ENCODE data around the gene FOXL3. TPM values are rescaled to one million over a fixed set of nuclear protein-coding genes. Genes with fewer than 3 reads are reported as not detected.
"Not testable (repeated sequence)": the region's sequence is repeated elsewhere in the genome, so short reads cannot be mapped to it uniquely, and the experiment has no call there.

Gene FOXL3
- total RNA-seq, 1 experiment from 2014 or later: not detected

DNA sequence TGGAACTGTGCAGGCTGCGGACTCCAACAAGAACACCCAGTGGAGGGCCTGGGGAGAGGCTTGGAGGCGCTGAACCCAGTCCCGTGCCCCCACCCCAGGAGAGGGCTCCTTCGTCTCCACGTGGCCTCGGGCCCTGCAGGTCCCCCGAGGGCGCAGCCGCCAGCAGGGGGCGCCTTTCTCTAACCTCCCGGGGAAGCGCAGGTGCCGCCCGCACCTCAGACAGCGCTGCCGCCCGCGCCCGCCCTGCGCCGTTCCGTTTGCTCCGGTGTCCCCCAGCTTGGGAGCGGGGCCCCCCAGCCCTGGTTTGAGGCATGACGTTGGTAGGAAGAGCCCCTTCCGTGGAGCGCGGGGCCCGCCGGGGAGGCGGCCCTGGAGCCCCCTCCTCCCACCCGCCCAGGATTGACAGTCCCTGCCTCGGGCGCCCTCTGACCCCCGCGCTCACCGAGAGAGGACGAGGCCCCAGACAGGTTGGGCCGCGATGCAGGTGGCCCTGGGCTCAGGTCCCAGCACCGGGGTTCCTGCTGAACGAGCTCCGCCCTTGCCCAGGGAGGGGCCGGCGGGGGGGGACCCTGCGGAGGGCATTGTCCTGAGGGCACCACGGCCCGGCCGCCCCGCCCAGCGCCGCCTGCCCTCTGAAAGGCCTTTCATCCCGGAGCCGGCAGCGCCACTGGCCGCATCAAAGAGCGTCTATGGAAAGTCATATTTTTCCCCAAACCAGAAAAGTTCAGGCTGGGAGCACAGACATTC, 42.8 kb downstream of the FOXL3 start:
- Histone ChIP-seq H3K9me3 (no peaks in the 10 kb centered on the region), H3K4me3 (peak overlapping the region; percentile 28), H3K36me3 (no peaks in the 10 kb centered on the region), H3K27me3 (no peaks in the 10 kb centered on the region)
- DNase-seq: peak; percentile 63

DNA sequence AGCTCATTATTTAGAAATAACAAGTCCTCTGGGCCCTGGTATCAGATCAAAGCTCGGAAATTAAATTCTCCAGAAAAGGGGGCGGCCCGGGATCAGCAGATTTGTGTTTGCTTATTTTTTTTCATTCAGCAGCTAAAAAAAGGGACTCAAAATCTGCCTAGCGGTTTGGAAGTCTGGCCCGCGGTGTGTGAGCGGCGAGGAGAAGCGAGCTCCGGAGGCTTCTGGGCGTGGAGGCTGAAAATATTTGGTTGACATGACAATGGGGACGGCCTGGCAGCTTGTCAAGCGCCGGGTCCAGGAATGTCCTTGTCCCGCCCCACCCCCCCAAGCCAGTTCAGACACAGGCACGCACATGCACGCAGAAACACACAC, 43.4 kb downstream of the FOXL3 start:
- Histone ChIP-seq H3K36me3 (no peaks in the 10 kb centered on the region), H3K27me3 (no peaks in the 10 kb centered on the region), H3K4me3 (no peak overlapping the region), H3K9me3 (no peaks in the 10 kb centered on the region)
- no peak for DNase-seq

- H3K9me3 ChIP-seq: no peaks in the 10 kb centered on the region
- no peak overlapping the region for H3K4me3 ChIP-seq
- no peaks in the 10 kb centered on the region for H3K36me3 ChIP-seq
- DNase-seq: no peak
- no peaks in the 10 kb centered on the region for H3K27me3 ChIP-seq
Measured at GRCh38 chr7:334618-335357, 44.8 kb downstream of the FOXL3 start.

DNA sequence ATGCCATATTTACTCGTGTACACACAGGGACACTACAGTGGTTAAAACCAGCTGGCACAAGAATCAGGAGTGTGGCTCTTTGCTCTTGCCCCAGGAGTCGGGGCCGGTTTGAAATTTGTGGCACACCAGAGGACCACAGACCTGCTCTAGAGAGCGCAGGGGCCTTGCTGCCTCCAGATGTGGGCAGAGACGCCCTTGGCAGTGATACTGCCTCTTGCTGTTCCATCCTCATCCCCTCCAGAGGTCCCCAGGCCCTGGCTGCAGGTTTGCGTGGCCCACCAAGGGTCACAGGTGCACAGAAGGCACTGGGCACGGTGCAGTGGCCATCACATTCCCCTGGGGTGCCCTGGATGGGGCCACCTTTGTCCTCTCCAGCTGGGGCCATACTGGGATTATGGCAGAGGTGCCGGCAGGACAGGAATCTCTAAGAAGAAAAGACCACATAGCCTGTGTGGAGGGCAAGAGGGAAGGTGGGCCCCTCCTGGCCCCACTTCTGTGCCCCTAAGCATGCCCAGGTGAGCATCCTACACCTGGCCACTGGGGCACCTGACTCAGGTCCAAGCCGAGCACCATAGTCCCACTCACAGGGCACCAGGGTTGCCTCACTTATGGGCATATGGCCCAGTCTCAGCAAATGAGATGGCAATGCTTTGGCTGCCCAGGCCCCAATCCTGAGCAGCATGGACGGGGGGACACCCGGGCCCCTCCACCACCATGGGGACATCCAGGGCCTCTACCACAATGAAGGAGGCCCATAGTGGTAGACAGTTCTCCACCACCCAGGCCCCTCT, 45.6 kb downstream of the FOXL3 start:
- Histone ChIP-seq H3K4me3 (no peak overlapping the region), H3K36me3 (no peaks in the 10 kb centered on the region), H3K9me3 (no peaks in the 10 kb centered on the region), H3K27me3 (no peaks in the 10 kb centered on the region)
- no peak for DNase-seq

- H3K9me3 ChIP-seq, DNase-seq, H3K4me3 ChIP-seq, H3K36me3 ChIP-seq, H3K27me3 ChIP-seq: not testable (repeated sequence)
Measured at GRCh38 chr7:336149-336533, 46.2 kb downstream of the FOXL3 start.

DNA sequence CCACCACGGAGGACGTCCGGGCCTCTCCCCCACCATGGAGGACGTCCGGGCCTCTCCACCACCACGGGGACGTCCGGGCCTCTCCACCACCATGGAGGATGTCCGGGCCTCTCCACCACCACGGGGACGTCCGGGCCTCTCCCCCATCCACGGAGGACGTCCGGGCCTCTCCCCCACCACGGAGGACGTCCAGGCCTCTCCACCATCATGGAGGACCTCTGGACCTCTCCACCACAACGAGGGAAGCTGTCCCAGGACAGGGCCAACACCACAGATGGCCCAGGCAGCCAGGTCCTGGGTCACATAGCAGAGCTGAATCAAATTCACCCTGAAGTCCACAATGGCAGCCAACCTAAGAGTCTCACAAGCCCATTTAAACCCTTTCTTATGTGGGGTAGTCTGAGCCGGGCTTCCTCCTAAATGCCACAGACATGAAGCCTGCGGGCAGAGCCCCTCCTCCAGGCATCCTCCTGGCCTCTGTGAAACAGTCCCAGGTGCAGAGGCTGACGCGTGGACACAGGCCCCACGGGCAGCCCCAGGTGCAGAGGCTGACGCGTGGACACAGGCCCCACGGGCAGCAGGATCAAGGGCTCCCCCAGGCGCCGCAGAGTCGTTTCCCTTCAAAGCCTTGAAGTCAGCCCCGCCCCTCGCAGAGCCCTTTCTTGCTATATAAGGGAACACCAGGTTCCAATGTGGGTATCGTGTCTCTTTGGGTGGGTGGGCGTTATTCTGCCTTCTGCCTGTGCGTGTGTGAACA, 47.0 kb downstream of the FOXL3 start:
- no peaks in the 10 kb centered on the region for H3K27me3 ChIP-seq
- no peak overlapping the region for H3K4me3 ChIP-seq
- no peak for DNase-seq
- H3K36me3 ChIP-seq: no peaks in the 10 kb centered on the region
- no peaks in the 10 kb centered on the region for H3K9me3 ChIP-seq

- H3K27me3 ChIP-seq: no peaks in the 10 kb centered on the region
- no peak for DNase-seq
- H3K9me3 ChIP-seq: no peaks in the 10 kb centered on the region
Measured at GRCh38 chr7:337567-337951, 47.6 kb downstream of the FOXL3 start.

DNA sequence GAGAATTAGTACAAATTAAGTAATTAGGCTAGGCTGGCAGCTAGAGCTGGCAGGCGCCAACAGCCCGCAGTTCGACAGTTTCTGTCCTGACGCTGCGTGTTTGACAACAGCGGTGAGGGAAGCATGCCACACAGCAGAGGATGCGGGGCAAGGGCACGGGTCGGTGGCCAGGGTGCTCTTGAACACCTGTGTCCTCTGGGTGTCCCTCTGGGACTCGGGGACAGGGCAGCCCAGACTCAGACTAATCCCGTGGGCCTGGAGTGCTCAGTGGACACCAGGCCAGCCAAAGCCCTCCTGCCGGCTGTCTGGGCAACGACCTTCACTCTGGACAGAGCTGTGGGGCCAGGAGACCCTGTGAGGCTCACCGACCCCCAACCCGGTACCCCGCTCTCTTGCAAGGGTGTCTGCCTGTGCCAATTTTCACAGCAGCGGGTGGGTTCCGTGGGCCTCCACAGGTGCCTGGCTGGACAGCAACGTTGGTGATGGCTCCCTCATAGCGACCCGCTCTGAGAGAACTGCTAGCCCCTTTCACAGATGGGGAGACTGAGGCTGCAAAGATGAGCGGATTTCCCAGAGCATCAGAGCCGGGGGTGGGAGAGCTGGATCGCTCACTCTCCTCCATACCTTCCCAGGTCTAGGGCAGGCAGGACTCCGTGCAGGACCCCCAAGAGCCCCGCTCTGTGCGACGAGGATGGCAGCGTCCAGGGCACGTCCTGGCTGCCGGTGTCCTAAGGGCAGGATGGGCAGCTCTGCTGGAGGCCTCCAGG, 48.5 kb downstream of the FOXL3 start:
- no peak for DNase-seq
- Histone ChIP-seq H3K27me3 (no peaks in the 10 kb centered on the region), H3K4me3 (no peak overlapping the region), H3K9me3 (no peaks in the 10 kb centered on the region), H3K36me3 (no peaks in the 10 kb centered on the region)

More at GRCh38 chr7:337567-337951, 47.6 kb downstream of the FOXL3 start:
- Histone ChIP-seq H3K36me3 (no peaks in the 10 kb centered on the region), H3K4me3 (no peak overlapping the region)

DNA sequence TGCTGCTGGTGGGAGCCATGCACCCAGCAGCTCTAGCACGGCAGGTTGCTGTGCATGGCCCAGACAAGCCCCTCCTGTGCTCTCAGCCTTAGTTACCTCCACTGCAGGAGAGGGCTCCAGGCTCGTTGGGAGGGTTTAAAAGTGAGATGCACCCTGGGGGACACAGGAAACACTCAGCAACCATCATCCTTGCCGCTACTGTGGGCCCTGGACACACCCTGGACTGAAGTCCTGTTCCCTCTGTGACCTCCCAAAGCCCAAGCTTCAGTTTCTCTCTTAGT, 49.0 kb downstream of the FOXL3 start:
- Histone ChIP-seq H3K36me3 (no peaks in the 10 kb centered on the region), H3K27me3 (no peaks in the 10 kb centered on the region), H3K9me3 (no peaks in the 10 kb centered on the region), H3K4me3 (no peak overlapping the region)
- no peak for DNase-seq

DNA sequence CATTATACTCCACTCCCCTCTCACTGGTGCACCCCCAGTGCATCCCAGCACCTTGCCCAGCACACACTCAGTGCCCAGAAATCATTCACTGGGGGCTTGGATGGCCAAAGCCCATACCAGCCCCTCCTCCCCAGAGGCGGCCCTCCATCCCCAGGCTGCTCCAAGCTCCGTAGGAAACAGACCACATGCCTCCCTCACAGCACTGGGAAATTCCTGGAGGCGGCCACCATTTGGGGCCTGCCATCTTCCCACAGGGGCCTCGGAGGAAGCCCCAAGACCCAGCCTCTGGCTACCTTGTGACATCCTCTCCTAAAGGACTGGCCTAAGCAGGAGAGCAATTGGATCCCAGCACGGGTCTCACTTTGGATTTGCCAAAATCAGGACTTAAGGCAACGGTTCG, 49.7 kb downstream of the FOXL3 start:
- Histone ChIP-seq H3K9me3 (no peaks in the 10 kb centered on the region), H3K4me3 (no peak overlapping the region), H3K36me3 (no peaks in the 10 kb centered on the region), H3K27me3 (no peaks in the 10 kb centered on the region)
- DNase-seq: no peak

DNA sequence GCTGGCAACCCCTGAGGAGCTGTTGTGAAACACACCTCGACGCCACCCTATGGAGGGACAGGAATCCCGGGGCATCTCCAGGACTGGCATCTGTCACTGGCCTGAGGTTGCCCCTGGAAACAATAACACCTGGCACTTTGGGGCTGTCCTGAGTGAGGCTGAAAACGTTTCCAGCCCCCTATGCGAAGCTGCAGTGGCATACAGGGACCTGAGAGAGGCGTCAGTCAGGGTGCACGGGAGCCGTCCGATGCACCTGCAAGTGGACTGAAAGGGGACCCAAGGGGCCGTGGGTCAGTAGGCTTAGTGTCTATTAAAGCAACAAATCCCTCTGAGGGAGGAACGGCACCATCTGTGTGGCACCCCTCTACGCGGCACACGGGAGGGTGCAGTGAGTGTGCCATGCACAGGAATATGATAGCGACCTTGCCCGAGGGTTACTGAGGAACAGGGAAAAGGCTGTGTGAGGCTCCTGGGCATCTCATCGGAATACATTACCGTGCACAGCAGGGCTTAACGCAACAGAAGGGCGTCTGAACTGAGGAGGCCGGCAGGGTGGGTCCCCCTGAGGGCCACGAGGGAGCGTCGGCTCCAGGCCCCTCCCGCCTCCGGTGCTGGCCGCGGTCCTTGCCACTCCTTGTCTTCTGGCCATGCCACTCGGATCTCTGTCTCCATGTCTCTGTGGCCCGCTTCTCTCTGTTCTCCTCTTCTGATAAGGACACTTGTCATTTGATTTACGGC, 50.4 kb downstream of the FOXL3 start:
- H3K36me3 ChIP-seq: no peaks in the 10 kb centered on the region
- no peak for DNase-seq
- H3K9me3 ChIP-seq: no peaks in the 10 kb centered on the region
- H3K27me3 ChIP-seq: no peaks in the 10 kb centered on the region
- no peak overlapping the region for H3K4me3 ChIP-seq

Other genes with a start within 250 kb of the FOXL3 start
- 48.3 and 52.6 TPM in 2 replicates for gene FAM20C, start 97.6 kb upstream of the FOXL3 start, total RNA-seq (2014; rRNA removed; shearing (Covaris generic); ENCODE audit: low replicate concordance)
- gene PDGFA, start 229.7 kb downstream of the FOXL3 start, total RNA-seq (2014; rRNA removed; shearing (Covaris generic); ENCODE audit: low replicate concordance): 4.9 and 33.7 TPM in 2 replicates